Occipital lobe (tissue), 2 donors: ENCODE results near the gene PEX5. TPM values are rescaled to one million over a fixed set of nuclear protein-coding genes. Genes with fewer than 3 reads are reported as not detected.
"Not testable (repeated sequence)": the region's sequence is repeated elsewhere in the genome, so short reads cannot be mapped to it uniquely, and the experiment has no call there.

ENCODE experiments used
- DNase-seq: peaks from one replicate; lab custom pipeline; 2025; lab: John Stamatoyannopoulos, UW
- total RNA-seq: library from RNA; depleted of rRNA; stranded (reverse); fragments of >200 nt; gene quantifications from one replicate; pipeline ENCODE4 v1.2.3, GENCODE V29; 2014

The PEX5 gene
- total RNA-seq, 1 donor from 2014 or later = 71.1 TPM

GRCh38 chr12:7160183-7160582 is 29.3 kb upstream of the PEX5 start:
- no peak for DNase-seq

GRCh38 chr12:7161327-7161726 is 28.2 kb upstream of the PEX5 start:
- no peak for DNase-seq

GRCh38 chr12:7161811-7162210 is 27.7 kb upstream of the PEX5 start:
- no peak for DNase-seq

- DNase-seq = peak; percentile 55
These were observed 26.8 kb upstream of the PEX5 start for GRCh38 chr12:7162691-7163114.

- no peak for DNase-seq
These were observed 19.5 kb upstream of the PEX5 start for GRCh38 chr12:7169951-7170350.

- DNase-seq = no peak
These were observed 17.6 kb upstream of the PEX5 start for GRCh38 chr12:7171854-7172253.

- DNase-seq = no peak
These were observed 14.0 kb upstream of the PEX5 start for GRCh38 chr12:7175493-7175892.

- no peak for DNase-seq
These were observed 12.9 kb upstream of the PEX5 start for GRCh38 chr12:7176595-7176994.

GRCh38 chr12:7178481-7178880 is 11.0 kb upstream of the PEX5 start:
- DNase-seq = no peak

- no peak for DNase-seq
These were observed 8.8 kb upstream of the PEX5 start for GRCh38 chr12:7180685-7181084.

- DNase-seq = not testable (repeated sequence)
These were observed 3.4 kb upstream of the PEX5 start for GRCh38 chr12:7186058-7186457.

- DNase-seq = peak; percentile 69
These were observed 706 bp upstream of the PEX5 start for GRCh38 chr12:7188562-7189397.

GRCh38 chr12:7190268-7191055 is 976 bp downstream of the PEX5 start:
- peak; percentile 32 for DNase-seq

GRCh38 chr12:7193674-7194073 is 4.2 kb downstream of the PEX5 start:
- DNase-seq = no peak

GRCh38 chr12:7197841-7198240 is 8.4 kb downstream of the PEX5 start:
- no peak for DNase-seq

GRCh38 chr12:7203109-7203508 is 13.6 kb downstream of the PEX5 start:
- no peak for DNase-seq

GRCh38 chr12:7205091-7205490 is 15.6 kb downstream of the PEX5 start:
- DNase-seq = no peak

- no peak for DNase-seq
These were observed 17.2 kb downstream of the PEX5 start for GRCh38 chr12:7206691-7207090.

GRCh38 chr12:7207866-7208625 is 18.6 kb downstream of the PEX5 start:
- DNase-seq = no peak

- no peak for DNase-seq
These were observed 20.5 kb downstream of the PEX5 start for GRCh38 chr12:7209958-7210357.

- DNase-seq = no peak
These were observed 21.2 kb downstream of the PEX5 start for GRCh38 chr12:7210642-7211151.

- no peak for DNase-seq
These were observed 23.2 kb downstream of the PEX5 start for GRCh38 chr12:7212678-7213077.
